ENCODE measurements around the gene TLR7.

The TLR7 gene

DNA sequence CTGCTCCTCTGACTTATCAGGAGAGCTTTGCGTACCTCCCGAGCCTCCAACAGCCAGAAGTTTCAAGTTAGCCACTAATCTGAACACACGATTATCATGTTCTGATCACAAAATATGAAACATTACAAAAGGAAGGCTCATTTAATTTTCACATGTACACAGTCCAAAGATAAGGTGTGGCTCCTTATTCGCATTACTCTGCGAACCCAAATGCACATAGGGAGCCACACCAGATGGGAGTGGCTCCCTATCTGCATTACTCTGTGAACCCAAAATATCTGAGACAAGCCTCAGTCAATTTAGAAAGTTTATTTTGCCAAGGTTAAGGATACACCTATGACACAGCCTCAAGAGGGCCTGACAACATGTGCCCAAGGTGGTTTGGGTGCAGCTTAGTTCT is 68.0 kb downstream of the TLR7 start:
- no peak for DNase-seq

- no peak for DNase-seq
These were observed 70.1 kb downstream of the TLR7 start for GRCh38 chrX:12936947-12937346.
